Stimulated activated CD4-positive, alpha-beta T cell treated with anti-CD3 and anti-CD28 coated beads, TNF-alpha, amount 100 ng/mL, for 48 hours (primary cell): ENCODE data around the gene NTM.

Experiments used
- DNase-seq, 3 donors: peaks; one replicate each; pipeline ENCODE4 v3.0.0-alpha.2; 2020; ENCODE audit warnings: low read depth in 3 of 3

The NTM gene

DNA sequence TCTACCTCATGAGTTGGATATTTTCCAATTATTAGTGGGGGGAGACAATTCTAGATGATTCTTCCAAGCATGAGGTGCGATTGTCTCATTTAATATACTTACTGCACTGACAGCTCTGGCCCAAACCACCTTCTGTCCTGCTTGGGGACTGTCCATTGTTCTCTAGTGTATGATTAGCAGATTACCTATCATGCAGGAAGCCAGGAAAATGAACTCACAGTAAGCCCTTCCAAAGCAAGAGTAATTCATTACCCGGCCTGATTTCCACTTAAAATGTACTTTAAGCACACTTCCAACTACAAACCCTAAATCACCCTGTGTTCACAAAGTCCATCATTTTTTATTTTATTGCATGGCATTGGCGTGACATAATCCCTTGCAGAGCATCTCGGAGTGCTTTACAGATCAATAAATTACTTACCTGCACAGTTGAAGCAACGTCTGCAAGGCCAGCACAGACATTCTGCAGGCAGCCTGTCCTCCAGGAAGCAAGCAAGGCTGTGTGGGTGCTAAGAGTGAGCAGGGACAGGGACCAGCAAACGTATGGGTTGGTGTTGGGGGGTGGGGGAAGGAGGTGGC, 838.2 kb downstream of the NTM start:
- DNase-seq: no peak

GRCh38 chr11:132211479-132211878, 841.1 kb downstream of the NTM start:
- no peak for DNase-seq

GRCh38 chr11:132217856-132218255, 847.4 kb downstream of the NTM start:
- no peak for DNase-seq

GRCh38 chr11:132220474-132220873, 850.1 kb downstream of the NTM start:
- DNase-seq: no peak

DNA sequence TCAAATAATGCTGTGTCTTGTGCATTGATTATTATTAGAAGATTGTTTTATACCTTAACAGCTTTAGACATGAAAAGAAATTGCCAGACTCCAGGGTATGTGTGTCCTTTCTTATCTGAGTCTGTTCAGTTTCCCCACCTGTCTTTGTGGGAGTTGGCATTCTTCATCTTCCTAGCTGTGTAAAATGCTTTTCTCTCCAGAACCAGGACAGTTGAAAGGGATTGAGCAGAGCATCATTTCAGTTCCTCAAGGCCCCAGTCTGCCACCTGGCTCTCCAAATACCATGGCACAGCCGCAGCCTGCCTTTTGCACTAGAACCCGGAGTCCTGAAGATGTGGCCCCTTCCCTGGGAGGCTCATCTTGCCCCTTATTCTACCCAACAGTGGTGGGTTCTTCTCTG, 851.9 kb downstream of the NTM start:
- DNase-seq: no peak

- no peak for DNase-seq
These were observed 856.1 kb downstream of the NTM start for GRCh38 chr11:132226522-132226921.

DNA sequence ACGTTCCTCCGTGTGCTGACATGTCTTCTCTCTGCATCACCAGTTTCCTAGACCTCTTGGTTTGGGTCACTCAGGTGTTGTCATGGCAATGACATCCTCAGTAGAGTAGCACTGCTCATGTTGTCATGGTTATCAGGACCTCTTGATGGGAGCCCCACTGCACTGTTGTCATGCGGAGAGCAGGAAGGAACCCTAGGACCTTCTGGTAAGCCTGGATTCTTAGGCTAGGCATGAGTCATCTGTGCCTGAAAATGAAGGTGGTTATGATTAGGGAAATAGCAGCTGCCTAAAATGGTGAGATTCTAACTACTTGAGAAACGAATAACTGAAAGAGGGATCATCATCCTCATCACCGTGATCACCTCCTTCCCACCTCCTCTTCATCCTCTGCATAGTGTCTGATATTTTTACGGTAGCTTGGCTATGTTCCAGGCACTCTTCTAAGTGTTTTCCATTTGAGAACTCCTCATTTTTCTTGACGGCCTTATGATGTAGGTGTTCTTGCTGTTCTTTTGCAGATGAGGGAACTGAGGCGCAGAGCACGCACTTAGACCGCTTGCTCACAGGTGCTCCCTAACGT, 858.4 kb downstream of the NTM start:
- DNase-seq: no peak

GRCh38 chr11:132231656-132232347, 861.4 kb downstream of the NTM start:
- DNase-seq: no peak

DNA sequence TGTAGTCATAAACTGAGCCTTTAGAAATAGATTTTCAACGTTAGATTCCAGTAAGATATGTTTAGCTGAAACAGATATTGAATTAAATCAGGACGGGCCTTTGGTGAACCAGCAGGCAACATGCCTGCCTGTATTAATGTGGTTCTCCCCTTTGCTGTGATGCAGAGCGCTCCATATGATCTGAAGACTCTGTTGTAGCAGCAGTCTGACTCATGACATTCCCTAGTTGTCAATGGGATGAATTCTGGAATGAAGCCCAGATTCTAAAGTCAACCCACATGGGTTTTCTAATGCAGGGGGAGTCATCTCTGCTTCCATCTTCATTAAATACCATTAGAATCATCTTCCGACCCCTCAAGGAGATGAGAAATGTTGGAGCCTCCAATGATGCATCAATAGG, 864.5 kb downstream of the NTM start:
- no peak for DNase-seq

- DNase-seq: no peak
These were observed 867.4 kb downstream of the NTM start for GRCh38 chr11:132237781-132238180.

GRCh38 chr11:132238331-132238866, 868.0 kb downstream of the NTM start:
- no peak for DNase-seq

DNA sequence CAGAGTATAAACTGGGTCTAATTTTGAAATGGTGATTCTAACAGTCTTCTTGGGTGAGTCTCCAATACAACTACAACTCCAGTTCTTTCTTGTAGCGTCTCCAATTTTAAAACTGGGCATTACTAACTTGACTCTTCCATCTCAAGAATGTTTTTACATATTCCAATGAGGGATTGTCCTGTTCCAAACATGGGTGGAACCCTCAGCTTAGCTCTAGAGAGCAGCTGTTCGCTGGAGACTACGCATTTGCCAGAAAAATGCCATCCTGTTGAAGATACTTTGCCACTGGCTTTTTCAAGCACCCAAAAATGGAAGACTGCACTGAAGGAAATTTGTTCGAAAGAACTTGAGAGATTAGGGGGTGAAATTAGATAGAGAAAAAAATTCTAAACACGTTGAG, 870.0 kb downstream of the NTM start:
- DNase-seq: no peak

GRCh38 chr11:132242632-132243031, 872.2 kb downstream of the NTM start:
- DNase-seq: no peak

DNA sequence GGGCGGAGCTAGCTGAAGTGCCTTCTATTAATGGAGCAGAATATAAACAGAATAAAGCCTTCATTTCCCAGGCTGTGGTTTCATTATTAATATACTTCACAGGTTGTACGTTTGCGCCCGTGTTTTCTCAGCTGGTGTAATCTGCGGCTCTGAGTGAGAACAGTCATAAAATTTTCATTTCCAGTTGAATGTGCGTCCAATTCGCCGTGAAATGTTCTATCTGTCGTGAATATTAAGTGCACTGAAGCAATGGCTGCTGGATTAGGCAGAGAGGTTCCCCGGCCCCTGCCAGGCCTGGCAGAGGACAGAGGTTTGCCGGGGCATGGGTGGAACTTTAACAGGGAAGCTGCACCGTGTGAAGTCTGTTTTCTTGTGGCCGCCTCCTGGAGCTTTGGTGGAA, 874.4 kb downstream of the NTM start:
- no peak for DNase-seq

- no peak for DNase-seq
These were observed 875.3 kb downstream of the NTM start for GRCh38 chr11:132245403-132246385.

GRCh38 chr11:132248580-132248979, 878.2 kb downstream of the NTM start:
- no peak for DNase-seq

DNA sequence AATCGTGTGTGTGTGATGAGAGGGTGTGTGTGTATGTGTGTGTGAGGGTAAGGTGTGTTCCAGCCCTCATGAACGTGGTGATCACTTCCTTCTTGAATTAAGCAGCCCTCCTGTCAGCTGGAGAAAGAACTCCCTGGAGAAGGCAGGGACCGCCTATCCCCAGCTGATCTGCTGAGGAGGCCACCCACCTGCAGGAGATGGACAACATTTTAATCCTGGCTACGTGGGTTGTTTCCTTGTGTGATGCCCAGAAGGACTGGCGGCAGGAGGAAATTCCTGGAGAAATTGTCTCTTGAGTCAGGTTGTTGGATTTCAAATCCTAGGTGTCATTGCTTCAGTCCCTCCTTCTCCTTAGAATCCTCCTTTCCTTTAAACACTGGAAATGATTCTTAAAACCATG, 878.8 kb downstream of the NTM start:
- DNase-seq: no peak

- DNase-seq: no peak
These were observed 880.6 kb downstream of the NTM start for GRCh38 chr11:132251061-132251460.

DNA sequence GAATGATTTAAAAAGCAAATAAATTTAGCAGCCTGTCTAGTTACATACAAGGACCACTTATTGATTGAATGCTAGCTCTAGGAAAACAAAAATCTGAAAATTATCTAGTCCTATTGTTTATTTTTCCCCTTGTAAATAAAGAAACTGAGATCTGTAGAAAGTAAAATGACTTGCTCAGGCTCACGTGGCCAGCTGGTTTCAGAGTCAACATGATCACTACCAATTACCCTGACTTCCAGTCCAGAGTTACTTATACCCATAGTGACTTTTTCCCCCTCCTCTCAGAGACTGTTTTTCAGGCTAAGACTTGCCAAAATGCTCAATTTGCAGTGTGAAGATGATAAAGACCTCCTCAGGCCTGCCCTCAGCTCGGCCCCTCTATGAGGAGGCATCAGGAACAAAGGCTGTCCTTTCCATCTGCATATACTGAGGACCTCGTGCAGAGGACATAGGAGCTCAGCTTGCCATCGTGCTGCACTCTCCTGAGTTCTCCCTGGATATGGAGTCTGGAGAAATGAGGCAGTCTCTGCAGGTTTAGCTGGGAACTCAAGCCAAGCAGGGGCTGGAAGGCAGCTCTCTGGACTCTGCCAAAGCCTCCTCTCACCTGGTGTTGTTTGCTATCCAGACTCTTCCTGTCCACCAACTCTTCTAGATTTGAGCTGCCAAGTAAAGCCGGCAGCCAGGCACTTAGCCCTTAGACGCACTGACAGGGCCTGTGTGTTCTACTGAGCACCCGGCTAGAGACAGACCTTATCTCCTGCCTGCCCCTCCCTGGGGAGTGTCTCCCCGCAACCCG, 883.3 kb downstream of the NTM start:
- DNase-seq: no peak

DNA sequence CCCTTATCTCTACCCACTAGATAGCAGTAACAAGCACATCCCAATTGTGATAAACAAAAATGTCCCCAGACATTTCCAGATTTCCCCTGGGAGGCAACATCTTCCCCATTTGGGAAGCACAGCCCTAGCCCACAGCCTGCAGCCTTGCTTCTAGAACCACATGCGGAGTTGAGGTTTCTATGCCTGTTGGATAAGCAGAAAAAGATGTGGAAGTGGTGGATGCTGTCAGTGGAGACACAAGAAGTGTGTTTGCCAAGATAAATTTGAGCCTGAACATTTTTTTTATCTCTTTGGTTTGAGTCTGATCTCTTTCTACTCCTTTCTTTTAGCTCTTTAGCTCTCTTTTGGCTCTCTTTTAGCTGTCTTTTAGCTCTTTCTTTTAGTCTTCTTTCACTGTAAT, 884.5 kb downstream of the NTM start:
- no peak for DNase-seq
